HG03432 (cell line): ENCODE results near the gene DOK6.
"Not testable (repeated sequence)": the region's sequence is repeated elsewhere in the genome, so short reads cannot be mapped to it uniquely, and the experiment has no call there.

ENCODE experiments used
- ATAC-seq: cut with Tn5 transposase; IDR thresholded peaks from one replicate; pipeline ENCODE4 v1.9.1; 2021; ENCODE audit warnings: mild to moderate bottlenecking, moderate library complexity; ENCODE audit not compliant: unreplicated experiment

The DOK6 gene

GRCh38 chr18:69789794-69790193 lies 389.1 kb downstream of the DOK6 start:
- no peak for ATAC-seq

DNA sequence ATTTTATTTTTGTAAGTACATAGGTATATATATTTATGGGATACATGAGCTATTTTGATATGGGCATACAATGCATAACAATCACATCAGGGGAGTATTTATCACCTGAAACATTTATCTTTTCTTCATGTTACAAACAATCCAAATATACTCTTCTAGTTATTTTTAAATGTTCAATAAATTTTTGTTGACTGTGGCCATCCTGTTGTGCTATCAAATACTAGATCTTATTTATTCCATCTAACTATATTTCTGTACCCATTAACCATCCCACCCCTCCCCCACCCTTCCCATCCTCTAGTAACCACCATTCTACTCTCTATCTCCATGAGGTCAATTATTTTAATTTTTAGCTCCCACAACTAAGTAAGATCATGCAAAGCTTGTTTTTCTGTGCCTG lies 390.0 kb downstream of the DOK6 start:
- no peak for ATAC-seq

GRCh38 chr18:69795791-69796190 lies 395.1 kb downstream of the DOK6 start:
- no peak for ATAC-seq

GRCh38 chr18:69804776-69805501 lies 404.3 kb downstream of the DOK6 start:
- no peak for ATAC-seq

DNA sequence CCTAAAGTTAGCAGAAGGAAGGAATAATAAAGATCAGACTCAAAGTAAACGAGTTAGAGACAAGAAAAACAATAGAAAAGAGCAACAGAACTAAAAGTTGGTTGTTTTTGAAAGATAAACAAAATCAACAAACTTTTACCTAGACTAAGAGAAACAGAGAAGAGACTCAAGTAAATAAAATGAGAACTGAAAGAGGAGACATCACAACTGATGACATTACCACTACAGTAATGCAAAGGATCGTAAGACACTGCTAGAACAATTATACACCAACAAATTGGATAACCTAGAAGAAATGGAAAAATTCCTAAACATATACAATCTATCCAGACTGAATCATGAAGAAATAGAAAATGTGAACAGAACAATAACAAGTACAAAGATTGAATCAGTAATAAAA lies 407.7 kb downstream of the DOK6 start:
- no peak for ATAC-seq

- no peak for ATAC-seq
These were observed 412.9 kb downstream of the DOK6 start for GRCh38 chr18:69813559-69813958.

- no peak for ATAC-seq
These were observed 414.2 kb downstream of the DOK6 start for GRCh38 chr18:69814861-69815385.

DNA sequence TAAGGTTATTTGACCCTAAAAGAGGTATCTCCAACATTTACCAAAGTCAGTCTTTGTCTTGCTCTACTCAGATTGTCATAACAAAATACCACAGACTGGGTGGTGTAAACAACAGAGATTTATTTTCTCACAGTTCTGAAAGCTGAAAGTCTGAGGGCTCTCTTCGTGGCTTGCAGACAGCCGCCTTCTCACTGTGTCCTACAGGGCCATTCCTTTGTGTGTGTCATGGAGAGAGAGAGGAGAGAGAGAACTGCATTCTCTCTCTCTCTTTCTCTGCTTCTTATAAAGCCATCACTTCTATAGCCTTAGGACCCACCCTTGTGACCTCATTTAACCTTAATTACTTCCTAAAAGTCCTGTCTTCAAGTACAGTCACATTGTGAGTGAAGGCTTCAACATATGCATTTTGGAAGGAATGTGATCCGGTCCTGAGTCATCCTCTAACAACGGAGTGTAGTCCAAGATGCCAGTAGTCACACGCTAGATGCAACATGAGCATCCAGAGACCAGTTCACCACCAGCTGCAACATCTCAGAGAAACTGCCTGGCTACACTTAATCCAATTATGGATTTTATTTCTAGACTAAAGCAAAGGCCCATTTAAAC lies 416.8 kb downstream of the DOK6 start:
- no peak for ATAC-seq

DNA sequence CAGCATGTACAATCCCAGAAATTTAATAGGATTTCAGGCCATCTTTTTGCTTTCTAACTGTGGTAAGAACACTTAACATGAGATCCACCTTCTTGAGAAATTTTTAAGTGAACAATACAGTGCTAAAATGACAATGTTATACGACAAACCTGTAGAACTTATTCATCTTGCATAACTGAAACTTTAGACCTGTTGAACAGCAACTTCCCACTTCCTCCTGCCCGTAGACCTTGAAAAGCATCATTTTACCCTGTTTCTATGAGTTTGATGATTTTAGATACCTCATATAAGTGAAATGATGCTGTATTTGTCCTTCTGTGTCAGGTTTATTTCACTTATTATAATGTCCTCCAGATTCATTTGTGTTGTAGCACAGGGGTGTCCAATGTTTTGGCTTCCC lies 418.8 kb downstream of the DOK6 start:
- no peak for ATAC-seq

- no peak for ATAC-seq
These were observed 419.9 kb downstream of the DOK6 start for GRCh38 chr18:69820538-69820937.

DNA sequence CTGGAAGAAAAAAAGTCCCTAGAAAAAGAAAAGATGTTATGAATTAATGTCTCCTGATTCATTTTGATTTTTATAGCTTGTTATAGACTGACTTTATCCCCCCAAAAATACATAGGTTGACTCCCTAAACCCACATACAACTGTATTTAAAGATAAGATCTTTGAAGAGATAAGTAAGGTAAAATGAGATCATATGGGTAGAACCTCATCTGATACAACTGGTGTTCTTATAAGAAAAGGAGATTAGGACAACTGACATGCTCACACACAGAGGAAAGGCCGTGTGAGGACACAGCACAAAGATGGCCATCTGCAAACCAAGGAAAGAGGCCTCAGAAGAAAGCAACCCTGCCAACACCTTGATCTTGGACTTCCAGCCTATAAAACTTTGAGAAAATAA lies 429.5 kb downstream of the DOK6 start:
- no peak for ATAC-seq

DNA sequence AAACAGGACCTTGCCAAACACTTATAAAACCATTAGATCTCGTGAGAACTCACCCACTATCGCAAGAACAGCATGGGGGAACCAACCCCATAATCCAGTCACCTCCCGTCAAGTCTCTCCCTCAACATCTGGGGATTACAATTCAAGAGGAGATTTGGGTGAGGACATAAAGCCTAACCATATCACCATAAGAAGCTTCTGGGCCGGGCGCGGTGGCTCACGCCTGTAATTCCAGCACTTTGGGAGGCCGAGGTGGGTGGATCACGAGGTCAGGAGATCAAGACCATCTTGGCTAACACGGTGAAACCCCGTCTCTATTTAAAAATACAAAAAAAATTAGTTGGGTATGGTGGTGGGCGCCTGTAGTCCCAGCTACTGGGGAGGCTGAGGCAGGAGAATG lies 434.3 kb downstream of the DOK6 start:
- not testable (repeated sequence) for ATAC-seq

DNA sequence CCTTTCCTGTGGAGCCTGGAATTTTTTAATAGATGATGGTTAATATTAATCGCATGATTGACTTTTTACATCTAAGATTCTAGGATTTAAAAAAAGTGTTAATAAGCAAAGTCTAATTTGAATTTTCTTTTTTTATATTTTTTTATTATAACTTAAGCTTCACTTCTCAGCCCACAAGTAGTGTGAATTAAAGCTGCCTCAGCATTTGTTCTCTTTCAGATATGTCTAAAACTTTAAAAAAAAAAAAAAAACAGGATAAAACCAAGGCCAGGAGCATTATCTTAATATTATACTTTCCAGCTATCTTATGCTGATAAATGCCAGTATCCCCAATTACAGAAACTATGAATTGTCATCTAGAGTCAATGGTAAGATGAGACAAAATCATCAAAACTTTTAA lies 437.3 kb downstream of the DOK6 start:
- ATAC-seq: no peak

- peak; percentile 66 for ATAC-seq
These were observed 438.1 kb downstream of the DOK6 start for GRCh38 chr18:69838620-69839411.

DNA sequence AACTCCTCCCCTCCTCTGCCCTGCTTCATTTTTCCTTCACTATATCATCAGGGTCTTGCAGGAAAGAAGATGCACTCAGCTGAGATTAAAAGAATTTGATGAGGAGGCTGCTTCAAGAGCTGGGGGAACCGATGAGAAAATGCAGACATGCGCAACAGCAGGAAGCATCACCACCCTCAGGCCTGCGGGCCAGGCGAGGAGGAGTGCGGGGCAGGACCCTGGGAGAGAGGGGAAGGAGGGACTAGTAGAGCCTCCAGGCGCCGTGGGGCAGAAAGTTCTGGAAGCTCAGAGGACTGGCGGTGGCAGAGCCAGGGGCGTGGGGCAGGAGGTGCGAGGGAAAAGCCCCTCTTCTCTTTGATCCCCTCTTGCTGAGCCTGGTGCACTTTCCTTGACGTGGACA lies 438.8 kb downstream of the DOK6 start:
- no peak for ATAC-seq

DNA sequence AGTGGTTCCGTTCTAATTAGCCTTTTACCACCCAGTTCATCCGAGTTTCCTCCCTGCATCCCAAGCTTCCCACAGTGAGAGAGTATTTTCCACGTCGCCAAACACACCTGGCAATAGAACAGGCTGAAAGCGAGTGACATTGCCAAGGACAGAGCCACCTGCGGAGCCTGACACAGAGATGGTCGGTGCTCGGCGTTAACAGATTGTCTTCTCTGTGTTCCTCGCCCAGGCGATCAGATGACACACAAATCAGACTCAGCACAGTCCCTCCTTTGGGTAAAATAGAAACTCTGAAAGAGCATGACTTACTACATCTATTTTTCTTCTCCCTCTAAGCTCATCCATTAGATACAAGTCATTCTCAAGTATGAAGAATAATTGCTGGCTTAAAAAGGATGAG lies 439.3 kb downstream of the DOK6 start:
- no peak for ATAC-seq

DNA sequence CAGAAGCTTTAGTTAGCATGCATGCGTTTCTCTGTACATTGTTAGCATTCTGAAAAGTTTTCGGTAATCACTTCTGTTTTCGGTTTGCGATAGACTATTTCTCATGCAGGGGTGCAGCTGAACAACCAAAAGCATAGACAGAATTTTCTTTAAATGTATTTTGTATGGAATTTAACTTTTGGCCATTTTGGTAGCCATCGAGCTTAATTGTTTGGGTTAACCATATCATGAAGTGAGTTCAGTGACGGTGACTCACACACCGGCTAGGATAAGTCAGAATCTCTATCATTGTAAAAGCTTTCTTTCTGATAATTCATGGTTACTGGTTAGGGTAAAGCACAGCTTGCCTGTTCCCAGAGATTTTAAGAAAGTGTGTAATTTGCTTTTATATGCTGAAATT lies 439.8 kb downstream of the DOK6 start:
- ATAC-seq: no peak

GRCh38 chr18:69841117-69841516 lies 440.4 kb downstream of the DOK6 start:
- ATAC-seq: no peak

GRCh38 chr18:69843015-69843414 lies 442.3 kb downstream of the DOK6 start:
- ATAC-seq: no peak

GRCh38 chr18:69844656-69845055 lies 444.0 kb downstream of the DOK6 start:
- ATAC-seq: no peak

DNA sequence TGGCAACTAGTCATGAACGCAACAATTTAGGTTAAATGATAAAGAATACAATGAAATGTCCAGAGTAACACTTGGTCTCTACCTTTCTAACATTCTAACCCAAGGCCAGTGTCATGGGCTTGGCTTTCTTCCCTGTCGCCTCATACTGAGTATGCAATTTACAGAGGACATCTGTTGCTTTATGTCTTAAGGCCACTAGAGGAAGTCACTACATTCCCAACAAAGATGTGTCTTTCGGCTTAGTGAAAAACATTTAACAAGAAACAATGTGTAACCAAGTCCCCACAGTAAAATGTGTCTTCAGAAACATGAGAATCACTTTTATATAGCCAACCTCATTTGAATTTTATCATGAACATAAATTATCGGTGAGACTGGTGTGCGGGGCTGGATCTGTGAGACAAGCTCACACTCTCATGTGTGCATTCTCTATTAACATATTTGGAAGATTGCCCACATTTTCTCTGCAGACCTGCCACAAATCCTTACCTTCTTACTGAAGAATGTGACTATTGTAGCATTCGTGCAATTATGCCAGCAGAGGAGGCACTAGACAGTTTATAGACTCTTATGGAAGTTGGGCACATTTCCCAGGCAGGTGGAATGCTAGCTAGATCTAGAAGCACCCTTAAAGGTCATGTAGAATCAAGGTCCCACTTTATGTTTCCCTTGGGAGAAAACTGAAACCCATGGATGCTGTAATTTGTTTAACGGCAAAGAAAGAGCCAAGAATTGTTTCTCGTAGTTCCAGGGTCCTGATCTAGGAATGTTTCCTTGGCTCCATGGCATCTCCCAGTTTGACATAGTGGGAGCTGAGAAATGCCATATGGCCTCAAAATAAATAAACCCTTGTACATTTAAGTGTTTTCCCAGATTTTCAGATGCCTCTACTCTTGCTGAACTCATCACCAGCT lies 445.2 kb downstream of the DOK6 start:
- no peak for ATAC-seq
